Skeletal muscle cell (primary cell): ENCODE data around the gene TPO.

Source experiments
- DNase-seq: peaks from one replicate; pipeline ENCODE4 v3.0.0-alpha.2; 2010; ENCODE audit warnings: low read depth
- H3K4me3 ChIP-seq: 2 replicates; pipeline ENCODE4 v1.5.1; 2011; ENCODE audit warnings: low read depth, mild to moderate bottlenecking, control low read depth, low read length, moderate library complexity

Gene TPO

DNA sequence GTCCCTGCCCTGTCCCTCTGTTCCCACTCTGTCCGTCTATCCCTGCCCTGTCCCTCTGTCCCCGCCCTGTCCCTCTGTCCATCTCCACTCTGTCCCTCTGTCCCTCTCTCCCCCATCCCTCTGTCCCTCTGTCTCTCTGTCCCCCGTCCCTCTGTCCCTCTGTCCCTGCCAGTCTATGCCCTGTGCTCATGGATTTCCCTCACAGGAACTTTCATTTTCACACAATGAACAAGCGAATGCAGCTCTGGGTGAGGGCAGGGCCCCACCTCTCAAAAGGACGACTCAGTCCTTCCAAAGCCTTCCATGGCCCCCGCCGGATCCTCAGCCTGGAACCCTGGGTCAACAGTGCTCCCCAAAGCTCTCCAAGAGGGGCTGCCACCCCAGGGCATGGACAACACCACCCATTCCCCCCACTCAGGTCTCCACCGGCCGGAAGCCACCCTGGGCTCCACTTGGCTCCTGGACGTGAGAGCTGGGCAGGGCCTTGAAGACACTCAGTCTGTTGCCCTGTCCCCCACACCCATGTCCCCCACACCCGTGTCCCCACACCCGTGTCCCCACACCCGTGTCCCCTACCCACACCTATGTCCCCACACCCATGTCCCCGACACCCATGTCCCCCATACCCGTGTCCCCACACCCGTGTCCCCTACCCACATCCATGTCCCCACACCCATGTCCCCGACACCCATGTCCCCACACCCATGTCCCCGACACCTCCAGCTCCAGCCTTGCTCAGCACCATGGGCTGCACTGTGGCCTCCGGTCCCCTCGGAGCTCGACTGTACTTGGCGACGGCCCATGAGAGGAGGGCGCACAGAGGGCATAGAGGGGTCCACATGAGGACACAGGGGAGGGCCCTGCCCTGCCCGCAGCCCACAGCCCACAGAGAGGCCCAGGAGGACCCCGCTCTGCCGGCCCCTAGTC, 175.1 kb downstream of the TPO start:
- DNase-seq: no peak
- no peak overlapping the region for H3K4me3 ChIP-seq

DNA sequence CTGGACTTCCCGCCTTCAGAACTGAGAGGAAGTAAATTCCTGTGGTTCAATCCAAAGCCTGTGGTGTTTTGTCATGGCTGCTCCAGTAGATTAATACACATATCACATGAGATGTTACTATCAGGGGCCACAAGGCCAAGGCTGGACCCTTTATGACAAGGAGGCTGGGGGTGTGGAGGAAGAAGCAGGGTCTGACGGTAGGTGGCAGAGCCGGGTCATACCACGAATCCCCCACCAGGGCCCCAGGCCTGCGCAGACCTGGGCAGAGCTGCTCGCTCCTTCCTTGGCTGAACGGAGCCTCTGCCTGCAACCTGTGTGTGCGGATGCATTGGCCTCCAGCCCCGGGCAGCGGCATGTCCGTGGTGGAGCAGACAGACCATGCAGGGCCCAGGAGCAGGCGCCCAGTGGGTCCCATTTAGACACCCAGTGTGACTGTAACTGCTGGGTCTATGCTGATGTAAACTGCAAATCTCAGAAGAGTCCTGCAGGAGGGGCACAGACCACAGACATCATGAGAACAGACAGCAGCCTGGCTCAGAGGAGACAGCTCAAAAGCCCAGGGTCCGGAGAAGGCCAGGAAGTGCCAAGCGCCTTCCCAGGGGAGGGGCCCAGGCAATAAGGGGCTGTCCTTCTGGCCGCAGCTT, 175.8 kb downstream of the TPO start:
- no peak overlapping the region for H3K4me3 ChIP-seq
- no peak for DNase-seq

DNA sequence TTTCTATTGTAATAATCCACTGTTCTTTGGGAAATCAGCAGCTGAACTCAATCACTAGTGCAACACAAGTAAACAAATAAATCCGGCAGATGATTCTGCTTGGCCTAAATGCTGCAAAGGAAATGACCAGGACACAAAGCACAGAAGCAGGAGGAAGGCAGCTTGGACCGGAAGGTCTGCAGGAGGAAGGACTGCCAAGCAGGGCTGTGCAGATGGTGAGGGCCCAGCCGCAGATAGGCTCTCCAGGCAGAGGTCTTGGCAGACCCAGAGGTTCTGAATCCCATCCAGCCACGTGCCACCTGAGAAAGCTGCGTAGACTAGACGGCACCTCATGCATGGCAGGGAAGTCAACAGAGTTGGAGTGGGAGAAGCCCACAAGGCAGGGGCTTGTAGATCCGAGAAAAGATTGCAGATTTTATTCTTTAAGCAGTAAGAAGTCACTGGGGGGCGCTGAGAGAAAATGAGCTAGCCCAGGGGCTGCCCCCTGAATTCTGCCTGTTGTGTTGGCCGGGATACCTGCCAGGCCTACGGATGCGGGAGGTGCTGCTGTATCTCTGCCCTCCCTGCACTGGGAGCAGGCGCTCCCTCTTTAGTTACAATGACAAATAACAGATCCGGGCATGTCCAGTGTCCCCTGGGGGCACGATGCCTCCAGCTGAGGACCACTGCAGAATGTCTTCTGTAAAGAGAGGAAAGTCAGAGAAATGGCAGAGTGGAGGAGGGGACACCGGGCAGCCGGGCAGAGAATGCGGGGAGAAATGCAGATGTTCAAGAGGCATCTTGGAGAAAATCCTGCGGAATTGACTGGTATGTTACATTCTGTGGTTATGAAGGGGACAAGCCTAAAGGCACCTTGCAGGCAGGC, 177.6 kb downstream of the TPO start:
- DNase-seq: no peak
- H3K4me3 ChIP-seq: no peak overlapping the region

DNA sequence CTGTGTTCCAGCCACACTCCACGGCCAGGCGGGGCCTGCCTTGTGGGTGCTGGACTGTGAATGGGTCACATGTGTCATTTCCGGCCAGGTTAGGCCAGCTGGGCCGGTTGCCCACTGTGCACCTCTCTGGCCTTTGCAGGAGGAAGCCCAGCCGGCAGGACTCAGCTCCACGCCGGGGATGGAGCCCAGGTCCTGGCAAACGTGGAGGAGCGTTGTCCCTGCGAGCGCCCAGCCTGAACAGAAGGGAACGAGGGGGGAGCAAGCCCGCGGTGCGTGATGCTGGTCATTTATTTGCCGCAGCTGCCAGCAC, 178.2 kb downstream of the TPO start:
- no peak overlapping the region for H3K4me3 ChIP-seq

More for the DNA sequence above, 178.2 kb downstream of the TPO start:
- DNase-seq: no peak
